T47D (cell line): ENCODE results near the gene STPG1.

ENCODE experiments used
- DNase-seq, 2 experiments: peaks; one replicate each; pipeline versions ENCODE4 v3.0.0 to v3.0.0-alpha.2; 2011 to 2012; ENCODE audit warnings: low read depth in 1 of 2, low spot score in 1 of 2
- JUND ChIP-seq: IDR thresholded peaks from 2 replicates; pipeline ENCODE4 v1.6.1; 2012; ENCODE audit warnings: low read depth
- in situ Hi-C: cut with HindIII; loops from 2 replicates; pipeline ENCODE4 v1.10.0; 2016; ENCODE audit warnings: low sequenced_read_pairs, low pct_unique_long_range_greater_than_20kb

Gene STPG1

DNA sequence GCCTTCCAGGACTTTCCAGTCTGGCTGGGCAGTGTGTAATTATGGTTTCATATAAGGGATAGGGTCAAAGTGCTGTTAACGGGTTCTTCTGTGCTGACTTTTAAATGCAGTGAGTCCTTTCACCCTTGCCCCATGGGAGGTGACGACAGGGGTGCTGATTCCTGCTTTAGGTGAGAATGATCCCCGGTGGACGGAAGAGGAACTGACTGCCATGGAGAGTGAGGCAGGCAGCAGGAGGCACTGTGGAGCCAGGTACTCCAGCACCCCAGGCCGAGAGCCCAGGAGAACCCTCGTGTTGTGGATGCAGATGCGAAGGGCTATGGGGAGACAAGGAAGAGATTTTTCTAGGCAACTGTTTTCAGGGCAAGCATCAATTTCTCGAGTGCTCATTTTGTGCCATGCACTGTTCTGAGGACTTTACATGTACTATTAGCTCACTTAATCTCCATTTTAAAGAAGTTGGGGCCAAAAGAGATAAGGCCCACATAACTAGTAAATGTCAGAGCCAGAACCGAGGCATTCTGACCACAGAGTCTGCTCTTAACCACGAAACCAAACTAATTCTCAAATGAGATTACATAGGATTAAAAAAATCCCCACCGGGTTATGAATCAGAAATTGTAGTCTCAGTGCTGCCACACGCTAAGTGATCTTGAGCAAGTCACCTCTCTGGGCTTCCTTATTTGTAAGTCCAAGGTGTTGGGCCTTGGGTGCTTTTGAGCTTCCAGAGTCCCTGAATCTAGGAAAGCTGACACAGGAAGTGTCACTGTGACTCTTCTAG is 28.2 kb downstream of the STPG1 start:
- peak in 1 of 2 experiments; percentile 35 for DNase-seq
- TF ChIP-seq JUND: no peak
- in situ Hi-C loops: no loop called here

DNA sequence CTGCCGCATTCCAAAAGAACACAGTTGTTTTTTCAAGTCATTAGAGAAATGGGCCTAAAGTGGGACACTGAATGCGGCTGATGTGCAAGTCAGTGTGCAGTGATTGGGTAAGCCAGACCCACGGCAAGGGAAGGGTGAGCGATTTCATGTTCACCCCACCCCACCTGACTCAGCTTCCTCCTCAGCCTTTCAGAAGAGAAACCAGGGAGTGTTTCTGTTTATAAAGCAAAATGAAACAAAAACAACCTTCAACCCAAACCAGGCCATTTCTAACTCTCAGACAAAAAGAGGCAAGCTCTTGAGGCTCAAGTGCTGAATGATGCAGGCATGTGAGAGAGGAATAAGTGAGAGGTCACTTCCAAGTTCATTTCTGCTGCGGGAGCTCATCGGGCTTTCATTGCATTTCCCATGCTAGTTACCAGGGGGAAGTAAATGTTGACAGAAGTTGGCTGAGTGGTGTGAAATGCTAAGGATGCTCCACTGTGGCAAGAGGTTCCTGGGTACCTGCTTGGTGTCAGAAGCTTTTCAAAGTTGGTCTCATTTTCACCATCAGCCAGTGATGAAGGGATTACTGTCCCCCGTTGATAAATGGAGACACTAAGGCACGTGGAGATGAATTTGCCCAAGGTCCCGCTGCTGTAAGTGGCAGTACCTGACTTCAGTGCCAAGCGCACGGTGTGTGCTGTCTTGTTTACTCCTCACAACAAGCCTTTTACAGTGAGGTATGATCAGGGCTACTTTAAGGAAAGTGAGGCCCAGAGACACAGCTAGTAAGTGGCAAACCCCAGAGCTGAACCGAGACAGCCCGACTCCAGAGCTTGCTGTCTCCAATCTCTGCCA is 29.1 kb downstream of the STPG1 start:
- TF ChIP-seq JUND: no peak
- in situ Hi-C loops: no loop called here
- DNase-seq: no peak

DNA sequence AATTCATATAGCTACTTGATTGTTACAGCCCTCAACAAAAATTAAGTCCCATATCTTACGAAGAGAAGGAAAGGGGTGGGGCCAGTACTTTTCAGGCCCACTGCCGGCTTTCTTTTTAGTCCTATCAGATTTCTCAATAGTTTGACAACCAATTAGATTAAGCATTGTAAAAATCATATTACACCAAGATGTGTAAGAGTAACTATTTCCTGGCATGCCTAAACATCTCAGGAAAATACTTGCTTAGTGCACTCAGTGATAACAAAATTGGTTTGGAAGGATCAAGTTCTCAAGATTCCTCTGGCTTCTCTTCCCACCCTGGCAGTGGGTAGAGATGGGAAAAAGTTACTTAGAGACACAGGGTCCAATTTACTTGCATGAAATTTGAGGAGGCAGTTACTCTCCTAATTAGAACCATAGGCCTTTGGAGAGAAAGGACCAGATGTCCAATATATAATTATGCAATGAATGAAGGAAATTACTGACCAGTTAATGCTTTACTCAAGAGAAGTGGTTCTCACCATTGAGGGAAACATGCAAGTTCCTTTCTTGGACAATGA is 30.1 kb downstream of the STPG1 start:
- TF ChIP-seq JUND: no peak
- in situ Hi-C loops: no loop called here
- no peak for DNase-seq

DNA sequence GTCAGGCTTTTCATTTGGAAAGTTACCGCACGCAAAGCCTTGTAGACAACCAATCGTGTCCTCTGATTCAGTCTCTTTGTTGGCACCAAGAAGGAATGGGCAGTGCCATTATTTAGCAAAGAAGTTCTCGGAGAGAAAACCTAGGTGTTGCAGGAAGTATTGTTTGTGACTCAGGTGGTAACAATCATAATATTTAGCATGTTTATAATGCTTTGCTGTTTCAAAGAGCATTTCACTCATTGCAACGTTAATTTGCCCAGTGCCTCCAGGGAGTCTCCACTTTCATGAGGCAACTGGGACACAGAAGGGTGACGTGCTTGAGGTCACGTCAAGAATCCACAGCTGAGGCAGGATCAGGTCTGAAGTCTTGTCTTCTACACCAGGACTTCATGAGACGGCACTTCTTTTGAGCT is 31.4 kb downstream of the STPG1 start:
- no peak for TF ChIP-seq JUND
- in situ Hi-C loops: no loop called here

DNA sequence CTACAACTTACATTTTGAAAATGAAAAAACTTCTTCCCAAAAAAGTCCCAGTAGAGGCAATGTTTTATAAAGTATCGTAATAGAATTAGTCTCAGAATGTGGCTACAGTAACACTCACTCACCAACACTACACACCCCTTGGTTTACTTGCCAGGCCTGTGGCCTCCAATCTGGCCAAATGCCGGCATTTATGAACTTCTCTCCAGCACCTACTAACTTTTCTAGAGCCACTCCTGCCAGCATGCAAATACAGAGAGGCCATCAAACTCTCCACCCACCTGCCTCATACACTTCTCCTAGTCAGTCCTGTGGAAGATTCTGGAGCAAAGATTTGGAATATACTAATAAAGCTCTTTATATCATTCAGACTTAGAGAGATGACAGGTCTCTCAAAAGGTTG is 32.3 kb downstream of the STPG1 start:
- in situ Hi-C loops: no loop called here
- no peak for DNase-seq
- TF ChIP-seq JUND: no peak

More for the DNA sequence above, 31.4 kb downstream of the STPG1 start:
- DNase-seq: no peak

DNA sequence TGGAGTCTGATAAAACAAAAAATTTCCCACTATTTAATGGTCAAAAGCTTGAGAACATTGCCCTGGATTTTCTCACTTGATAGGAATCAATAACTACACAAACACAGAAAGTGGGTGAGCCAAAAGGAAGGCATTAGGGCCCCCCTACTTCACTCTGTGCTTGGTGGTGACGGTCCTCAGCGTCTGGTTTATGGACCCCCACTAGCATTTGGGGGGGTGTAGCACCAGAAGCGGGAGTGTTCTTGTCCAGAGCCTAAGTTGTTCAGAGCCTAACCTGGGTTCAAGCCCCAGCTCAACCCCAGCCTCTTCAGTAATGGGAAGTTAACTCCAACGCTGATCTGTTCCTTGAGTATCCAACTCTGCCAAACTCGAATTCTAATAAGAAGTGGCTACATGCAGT is 33.1 kb downstream of the STPG1 start:
- in situ Hi-C loops: no loop called here
- no peak for DNase-seq
- TF ChIP-seq JUND: no peak

DNA sequence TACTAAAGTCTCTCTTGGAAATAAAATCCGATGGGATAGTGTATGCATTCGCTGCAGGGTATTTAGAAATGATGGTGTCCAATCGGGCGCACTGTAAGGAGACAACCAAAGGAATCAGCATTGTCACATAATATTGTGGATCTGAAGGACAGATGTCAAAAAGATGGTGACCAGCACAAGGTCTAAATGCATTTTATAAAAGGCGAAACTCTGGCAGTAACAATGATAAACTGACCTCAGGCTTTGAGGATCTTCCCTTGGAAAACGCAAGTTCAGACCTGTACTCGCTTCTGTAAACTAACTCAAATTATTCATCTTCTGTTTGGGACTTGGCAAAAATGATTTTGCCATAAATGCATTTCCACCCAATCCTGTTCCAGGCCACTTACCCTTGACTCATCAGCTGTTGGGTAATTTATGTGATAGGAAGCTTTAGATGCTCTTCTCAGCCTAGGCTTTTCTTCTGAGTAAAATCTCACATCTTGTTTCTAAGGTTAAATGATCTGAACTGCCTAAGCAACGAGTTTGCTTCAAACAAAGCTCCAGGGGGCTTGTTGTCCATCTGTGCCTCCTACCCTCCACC is 33.8 kb downstream of the STPG1 start:
- in situ Hi-C loops: no loop called here
- no peak for TF ChIP-seq JUND
- no peak for DNase-seq

DNA sequence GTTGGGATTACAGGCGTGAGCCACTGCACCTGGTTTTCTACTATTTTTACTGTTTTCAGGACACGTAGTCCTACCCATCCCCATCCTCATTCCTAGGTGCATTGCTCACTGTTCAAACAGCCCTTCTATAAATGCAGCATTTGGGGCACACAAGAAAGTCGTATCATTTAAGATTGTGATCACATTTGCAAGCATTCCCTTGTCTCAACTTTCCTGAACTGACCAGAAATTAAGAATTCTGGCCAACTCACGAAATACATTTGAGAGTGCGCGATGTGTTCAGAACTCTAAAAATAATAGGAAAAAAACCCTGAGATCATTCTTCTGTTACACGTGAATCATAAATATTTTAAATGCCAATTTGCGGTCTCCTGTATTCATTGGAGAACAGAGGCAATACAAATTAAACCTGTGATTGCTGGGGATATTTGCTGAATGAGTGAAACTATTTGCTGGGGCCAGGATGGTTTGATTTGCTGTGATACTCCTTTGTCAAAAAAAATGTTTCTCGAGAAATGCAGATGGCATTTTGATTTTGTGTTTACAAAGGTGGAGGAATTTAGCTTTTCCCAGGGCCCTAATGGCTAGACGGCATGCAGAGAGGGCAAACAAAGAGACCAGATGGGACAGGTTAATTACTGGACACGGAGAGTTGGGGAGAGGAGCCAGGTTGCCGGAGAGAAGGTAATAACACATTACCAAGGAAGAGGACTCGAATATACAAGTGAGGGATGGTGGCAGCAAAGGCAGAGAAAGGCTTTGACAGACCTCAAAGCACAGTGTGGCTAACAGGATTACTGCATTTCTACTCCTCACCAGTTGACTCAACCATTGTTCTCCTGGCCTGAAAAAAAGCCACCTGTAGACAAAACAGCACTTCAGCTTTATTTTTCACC is 38.4 kb downstream of the STPG1 start:
- TF ChIP-seq JUND: peak; percentile 60
- peak; percentile 49 to 92 for DNase-seq
- in situ Hi-C loops: no loop called here

DNA sequence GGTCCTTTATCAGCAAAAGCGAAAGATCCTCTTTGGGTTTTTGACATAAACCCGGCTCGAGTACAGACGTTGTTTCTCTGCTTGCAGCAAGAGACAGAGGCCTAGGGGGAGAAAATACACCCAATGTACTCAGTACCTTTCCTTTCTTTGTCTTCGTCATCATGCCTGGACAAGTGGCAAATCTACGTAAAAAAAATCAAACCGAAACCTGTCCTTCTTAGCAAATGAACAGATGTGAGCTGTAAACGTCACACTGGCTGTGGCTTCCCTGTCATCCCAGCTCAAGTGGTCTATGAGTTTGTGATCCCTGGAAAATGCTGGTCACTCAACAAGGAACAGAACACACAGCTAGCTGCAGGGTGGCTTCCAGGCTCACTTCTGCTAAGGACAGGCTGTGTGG is 39.9 kb downstream of the STPG1 start:
- in situ Hi-C loops: no loop called here
- TF ChIP-seq JUND: no peak
- no peak for DNase-seq

DNA sequence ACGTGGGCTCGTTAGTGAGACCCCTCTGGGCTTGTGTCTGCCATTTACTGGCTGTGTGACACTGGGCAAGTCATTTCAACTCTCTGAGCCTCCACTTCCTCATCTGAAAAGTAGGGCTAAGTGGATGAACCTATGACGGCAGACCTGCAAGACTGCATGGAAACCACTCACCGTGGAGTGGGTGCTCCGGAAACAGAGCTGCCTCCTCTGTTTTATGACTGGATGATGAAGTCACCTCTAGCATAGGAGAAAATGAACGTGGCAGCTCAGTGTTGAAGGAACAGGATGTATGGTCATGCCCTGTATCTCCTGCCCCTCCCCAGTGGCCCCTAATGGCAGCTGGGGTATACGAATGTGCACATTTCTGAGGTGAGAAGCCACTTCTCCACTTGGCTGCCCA is 40.5 kb downstream of the STPG1 start:
- TF ChIP-seq JUND: no peak
- in situ Hi-C loops: no loop called here
- no peak for DNase-seq

DNA sequence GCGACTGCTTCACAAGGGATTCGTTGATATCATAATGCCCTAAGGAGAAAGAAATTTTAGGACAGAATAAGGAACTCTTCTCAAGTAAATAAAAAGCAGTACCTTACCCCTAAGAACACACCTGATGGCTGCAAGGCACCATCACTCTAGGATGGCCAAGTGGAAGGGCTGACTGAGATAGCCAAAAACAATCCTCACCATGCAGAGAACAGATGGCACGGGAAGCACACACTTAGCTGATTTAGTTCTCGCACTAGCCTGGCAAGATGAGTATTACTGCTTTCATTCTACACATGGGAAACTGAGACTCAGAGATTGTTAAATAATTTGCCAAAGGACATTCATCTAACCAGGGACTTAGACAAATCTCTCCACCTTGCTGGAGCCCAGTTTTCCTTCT is 43.8 kb downstream of the STPG1 start:
- TF ChIP-seq JUND: no peak
- DNase-seq: no peak
- in situ Hi-C loops: no loop called here

DNA sequence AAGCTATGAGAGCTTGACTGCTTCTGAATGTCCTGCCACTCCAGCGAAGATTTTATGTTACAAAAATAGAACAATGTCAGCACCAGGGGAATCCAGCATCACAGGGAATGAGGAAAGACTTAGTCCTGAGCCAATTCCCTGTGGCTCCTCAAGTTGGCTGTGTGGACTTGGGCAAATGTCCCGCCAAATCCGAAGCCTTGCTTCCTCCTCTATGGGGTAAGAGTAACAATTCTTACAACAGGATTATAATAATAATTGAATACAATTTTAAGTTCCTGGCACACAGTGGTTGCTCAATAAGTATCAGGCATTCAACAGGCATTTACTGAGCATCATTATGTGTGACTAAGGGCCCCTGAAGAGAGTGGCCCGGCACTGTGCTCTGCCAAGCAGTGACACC is 44.4 kb downstream of the STPG1 start:
- DNase-seq: no peak
- in situ Hi-C loops: no loop called here
- TF ChIP-seq JUND: no peak
